A549 (cell line): ENCODE measurements around the gene SST. TPM values are rescaled to one million over a fixed set of nuclear protein-coding genes. Genes with fewer than 3 reads are reported as not detected.

Experiments
- ATAC-seq, 2 experiments: fragments of 200-7000 bp in 1 of 2; fragments of >200 bp in 1 of 2; cut with Nextera tagmentation in 1 of 2; cut with Tn5 transposase in 1 of 2; 3 replicates each; pipeline versions ENCODE4 v1.8.0 to v1.9.1; 2018 to 2020; ENCODE audit warnings: mild to moderate bottlenecking in 1 of 2, moderate library complexity in 1 of 2
- CTCF ChIA-PET: fragments of 300-600 bp; sonication (Branson Sonifier 250); formaldehyde crosslinking; extraction: SDS; loops from one replicate; lab custom pipeline; 2021; ENCODE audit warnings: antibody characterized with exemption, inconsistent platforms; lab: Yijun Ruan, JAX
- POLR2A ChIA-PET: fragments of 350-600 bp; formaldehyde crosslinking; extraction: SDS; loops from one replicate; lab custom pipeline; 2021; ENCODE audit warnings: antibody characterized with exemption, inconsistent platforms; lab: Yijun Ruan, JAX
- DNase-seq, 2 experiments: peaks; one replicate each; pipeline versions ENCODE4 v3.0.0 to v3.0.0-alpha.2; 2011 to 2016; ENCODE audit warnings: low read depth in 1 of 2, low spot score in 1 of 2
- FAIRE-seq: peaks from 2 replicates; lab custom pipeline; 2011; peaks lifted over from hg19 to GRCh38; lab: Jason Lieb, UNC
- H3K27ac ChIP-seq, 2 experiments: fragments of >200 bp; sonication (Bioruptor Twin); formaldehyde crosslinking; 3 replicates each; pipeline ENCODE4 v1.5.1; 2016 to 2017
- H3K4me1 ChIP-seq: fragments of >200 bp; sonication (Bioruptor Twin); formaldehyde crosslinking; 3 replicates; pipeline ENCODE4 v1.6.1; 2016
- H3K4me2 ChIP-seq: fragments of >200 bp; sonication (Bioruptor Twin); formaldehyde crosslinking; 3 replicates; pipeline ENCODE4 v1.6.1; 2016
- H3K4me3 ChIP-seq: fragments of >200 bp; sonication (Bioruptor Twin); formaldehyde crosslinking; 3 replicates; pipeline ENCODE4 v1.5.1; 2016
- H3K9me3 ChIP-seq: fragments of >200 bp; sonication (Bioruptor Twin); formaldehyde crosslinking; 3 replicates; pipeline ENCODE4 v1.6.1; 2016
- CTCF ChIP-seq: fragments of >200 bp; sonication (Bioruptor Twin); formaldehyde crosslinking; IDR thresholded peaks from 3 replicates; pipeline ENCODE4 v1.5.1; 2016
- EHF ChIP-seq: fragments of 250-450 bp; sonication (Bioruptor Pico); IDR thresholded peaks from 2 replicates; pipeline ENCODE4 v1.5.0; 2020; ENCODE audit warnings: mild to moderate bottlenecking
- FOSL2 ChIP-seq, 2 experiments: fragments of 450-650 bp in 1 of 2; fragments of >200 bp in 1 of 2; sonication (Bioruptor Twin) in 1 of 2; formaldehyde crosslinking; IDR thresholded peaks; 2 replicates each; pipeline versions ENCODE4 v1.5.0 to v1.6.1; 2016 to 2020; ENCODE audit warnings: mild to moderate bottlenecking in 1 of 2, moderate library complexity in 1 of 2
- HDAC2 ChIP-seq: fragments of 200-600 bp; sonication (generic); IDR thresholded peaks from 2 replicates; pipeline ENCODE4 v1.6.1; 2016
- HOXA7 ChIP-seq: fragments of 250-450 bp; sonication (Bioruptor Pico); IDR thresholded peaks from 2 replicates; pipeline ENCODE4 v1.5.0; 2020; ENCODE audit warnings: mild to moderate bottlenecking, moderate library complexity
- NPAS2 ChIP-seq: fragments of 250-450 bp; sonication (Bioruptor Pico); IDR thresholded peaks from 2 replicates; pipeline ENCODE4 v1.8.0; 2022; ENCODE audit warnings: mild to moderate bottlenecking, moderate library complexity, borderline replicate concordance
- NR3C1 ChIP-seq: fragments of >200 bp; sonication (Bioruptor Twin); formaldehyde crosslinking; IDR thresholded peaks from 3 replicates; pipeline ENCODE4 v1.6.1; 2017
- PBX3 ChIP-seq: IDR thresholded peaks from 2 replicates; pipeline ENCODE4 v1.6.1; 2012
- RAD21 ChIP-seq, 2 experiments: fragments of >200 bp in 1 of 2; sonication (Bioruptor Twin) in 1 of 2; formaldehyde crosslinking in 1 of 2; IDR thresholded peaks in 1 of 2; conservative IDR thresholded peaks in 1 of 2; 2 replicates in 1 of 2; 3 replicates in 1 of 2; pipeline ENCODE4 v1.6.1; 2012 to 2018; ENCODE audit warnings: inconsistent platforms in 1 of 2
- RARB ChIP-seq: fragments of 250-450 bp; sonication (Bioruptor Pico); IDR thresholded peaks from 2 replicates; pipeline ENCODE4 v1.8.0; 2021; ENCODE audit warnings: mild to moderate bottlenecking, moderate library complexity
- RFX5 ChIP-seq: fragments of 450-650 bp; IDR thresholded peaks from 2 replicates; pipeline ENCODE4 v1.7.1; 2014; ENCODE audit warnings: antibody characterized with exemption, mild to moderate bottlenecking, moderate library complexity
- SREBF2 ChIP-seq: fragments of 450-650 bp; IDR thresholded peaks from 2 replicates; pipeline ENCODE4 v1.6.1; 2014; ENCODE audit warnings: mild to moderate bottlenecking, moderate library complexity
- ZSCAN20 ChIP-seq: fragments of 250-450 bp; sonication (Bioruptor Pico); IDR thresholded peaks from 2 replicates; pipeline ENCODE4 v1.8.0; 2022; ENCODE audit warnings: mild to moderate bottlenecking, moderate library complexity
- WGBS: methylation state at CpG from one replicate; pipeline ENCODE4 v1.1.6; 2017; ENCODE audit errors: missing lambda C conversion rate; 5-methylcytosine and 5-hydroxymethylcytosine counted together
- polyA plus RNA-seq, 4 experiments: library from polyadenylated mRNA; depleted of rRNA in 3 of 4; stranded (reverse); fragments of >200 nt; fragmentation: RNase III in 1 of 4; extraction: RNeasy Plus Mini Kit Qiagen cat#74134 plus additional on column Dnase treatment in 1 of 4; gene quantifications; 2 replicates in 3 of 4; 3 replicates in 1 of 4; pipeline ENCODE4 v1.2.3, GENCODE V29; 2011 to 2017

The SST gene
- polyA plus RNA-seq, 2 of the 4 experiments (the other 2 are of a cell fraction), result not detected

GRCh38 chr3:187662848-187663409 is 7.3 kb downstream of the SST start:
- 37% methylated on average over 5 of the region's 5 CpGs for WGBS
- FAIRE-seq, result no peak
- no peak overlapping the region for H3K27ac ChIP-seq
- H3K4me3 ChIP-seq, result no peak overlapping the region
- ChIA-PET CTCF (interaction anchor here (2.2 to 3.2 kb wide), 2 partner anchors 16 to 17 kb away, joined by 13 to 15 read pairs; no protein-coding TSS in a partner anchor), POLR2A (no interaction called here)
- no peak for DNase-seq
- H3K4me2 ChIP-seq, result no peak overlapping the region
- no peak for TF ChIP-seq NR3C1
- no peaks in the 10 kb centered on the region for H3K9me3 ChIP-seq
- no peaks in the 10 kb centered on the region for H3K4me1 ChIP-seq
- no peak for ATAC-seq

- H3K27ac ChIP-seq, result no peak overlapping the region
- FAIRE-seq (no peak), DNase-seq (no peak), ATAC-seq (no peak)
- POLR2A ChIA-PET, result no interaction called here
- no peak overlapping the region for H3K4me3 ChIP-seq
- no peak for TF ChIP-seq FOSL2 (IDR thresholded peaks at IDR 0.05)
- TF ChIP-seq FOSL2 (CRISPR knock-in tag; IDR thresholded peaks at IDR 0.05), result peak; percentile 17; the same call in 1 of the 2 replicates
- no peak for TF ChIP-seq CTCF
- no peaks in the 10 kb centered on the region for H3K4me1 ChIP-seq
- no peaks in the 10 kb centered on the region for H3K9me3 ChIP-seq
- CTCF ChIA-PET, result interaction anchor here (1.3 to 3.4 kb wide), 3 partner anchors 14 to 343 kb away, joined by 4 to 16 read pairs (median 15); no protein-coding TSS in a partner anchor
- H3K4me2 ChIP-seq, result no peak overlapping the region
Observed at GRCh38 chr3:187661267-187661666, 8.9 kb downstream of the SST start.

GRCh38 chr3:187651282-187651681 is 18.9 kb downstream of the SST start:
- WGBS, result 4% methylated on average over 2 of the region's 2 CpGs
- FAIRE-seq, result no peak
- Histone ChIP-seq H3K27ac (no peak overlapping the region), H3K4me2 (no peak overlapping the region), H3K4me3 (no peak overlapping the region), H3K4me1 (no peaks in the 10 kb centered on the region), H3K9me3 (no peaks in the 10 kb centered on the region)
- no peak for TF ChIP-seq RARB
- no peak for TF ChIP-seq SREBF2
- no peak for TF ChIP-seq RFX5
- no peak for TF ChIP-seq NPAS2 (CRISPR knock-in tag)
- TF ChIP-seq EHF (CRISPR knock-in tag), result no peak
- no peak for TF ChIP-seq HDAC2
- no peak for TF ChIP-seq ZSCAN20
- DNase-seq, result no peak
- ATAC-seq, result no peak
- CTCF ChIA-PET, result interaction anchor here (2.1 kb wide), 1 partner anchor 332 kb away, joined by 8 read pairs; no protein-coding TSS in a partner anchor
- POLR2A ChIA-PET, result no interaction called here

GRCh38 chr3:187648177-187648576 is 22.0 kb downstream of the SST start:
- CTCF ChIA-PET, result interaction anchor here (0.6 kb wide), 1 partner anchor 289 kb away, joined by 4 read pairs; no protein-coding TSS in a partner anchor
- FAIRE-seq (no peak), DNase-seq (no peak), ATAC-seq (no peak)
- Histone ChIP-seq H3K4me3 (no peak overlapping the region), H3K9me3 (no peaks in the 10 kb centered on the region), H3K4me1 (no peaks in the 10 kb centered on the region), H3K4me2 (no peak overlapping the region), H3K27ac (no peak overlapping the region)
- POLR2A ChIA-PET, result no interaction called here
- 4% methylated on average over 2 of the region's 2 CpGs for WGBS
- TF ChIP-seq EHF (CRISPR knock-in tag) (no peak), RAD21 (conservative IDR thresholded peaks at IDR 0.05 in 1 of 2, IDR thresholded peaks at IDR 0.05 in 1 of 2) (no peak), PBX3 (no peak), HOXA7 (CRISPR knock-in tag) (no peak), HDAC2 (no peak)
